DOHH2 (cell line): ENCODE measurements around the gene SMARCB1.

Source experiments
- H3F3A ChIP-seq: fragments of 200-600 bp; sonication (generic), shearing (Covaris generic); 2 replicates; pipeline ENCODE4 v1.6.0; 2016; ENCODE audit warnings: antibody characterized with exemption, mild to moderate bottlenecking; ENCODE audit not compliant: control insufficient read depth, insufficient read depth
- H3K27ac ChIP-seq: fragments of 200-600 bp; sonication (generic); 2 replicates; pipeline ENCODE4 v1.5.1; 2014; ENCODE audit warnings: low read depth, mild to moderate bottlenecking, low read length, moderate library complexity
- H3K27me3 ChIP-seq: fragments of 200-600 bp; sonication (generic); 2 replicates; pipeline ENCODE4 v1.6.1; 2014; ENCODE audit warnings: mild to moderate bottlenecking, low read length, mixed read lengths; ENCODE audit not compliant: control insufficient read depth
- H3K36me3 ChIP-seq: fragments of 200-600 bp; sonication (generic); 2 replicates; pipeline ENCODE4 v1.6.1; 2014; ENCODE audit warnings: mild to moderate bottlenecking, low read length, moderate library complexity, mixed read lengths; ENCODE audit not compliant: control insufficient read depth
- H3K4me1 ChIP-seq: fragments of 200-600 bp; sonication (generic); 2 replicates; pipeline ENCODE4 v1.6.1; 2014; ENCODE audit warnings: mild to moderate bottlenecking, low read length, mixed read lengths; ENCODE audit not compliant: control insufficient read depth
- H3K4me2 ChIP-seq: fragments of 200-600 bp; sonication (generic); 2 replicates; pipeline ENCODE4 v1.6.0; 2014; ENCODE audit warnings: mild to moderate bottlenecking, low read length, moderate library complexity
- H3K4me3 ChIP-seq: fragments of 200-600 bp; sonication (generic); 2 replicates; pipeline ENCODE4 v1.5.1; 2014; ENCODE audit warnings: mild to moderate bottlenecking, low read length, mixed read lengths
- H3K79me2 ChIP-seq: fragments of 200-600 bp; sonication (generic); 2 replicates; pipeline ENCODE4 v1.6.1; 2014; ENCODE audit warnings: mild to moderate bottlenecking, low read length, mixed read lengths; ENCODE audit not compliant: control insufficient read depth
- H3K9me2 ChIP-seq: fragments of 200-600 bp; sonication (generic); replicated peaks from 2 replicates; pipeline ENCODE4 v1.6.1; 2014; ENCODE audit warnings: mild to moderate bottlenecking, low read length, mixed read lengths; ENCODE audit not compliant: control insufficient read depth
- H3K9me3 ChIP-seq: fragments of 200-600 bp; sonication (generic); 2 replicates; pipeline ENCODE4 v1.6.1; 2014; ENCODE audit warnings: antibody characterized with exemption, low read length, mixed read lengths; ENCODE audit not compliant: control insufficient read depth, insufficient read depth
- H4K20me1 ChIP-seq: fragments of 200-600 bp; sonication (generic); 2 replicates; pipeline ENCODE4 v1.6.0; 2014; ENCODE audit warnings: low read depth, mild to moderate bottlenecking, antibody characterized with exemption, low read length, moderate library complexity; ENCODE audit not compliant: control insufficient read depth, insufficient read depth
- EZH2phosphoT487 ChIP-seq: fragments of 200-600 bp; sonication (generic); IDR thresholded peaks from 2 replicates; pipeline ENCODE4 v1.6.1; 2017; ENCODE audit warnings: borderline replicate concordance, mild to moderate bottlenecking, antibody characterized with exemption, low read length, moderate library complexity, mixed read lengths
- TF ChIP-seq, protein P1 (sequence below): fragments of 200-600 bp; sonication (generic); IDR thresholded peaks from one replicate; pipeline ENCODE4 v1.5.1; 2014; ENCODE audit warnings: antibody characterized with exemption, mild to moderate bottlenecking, low read depth, low read length; ENCODE audit not compliant: poor library complexity, severe bottlenecking

The SMARCB1 gene

GRCh38 chr22:23779083-23779482 is 7.7 kb upstream of the SMARCB1 start:
- no peaks in the 10 kb centered on the region for H3K79me2 ChIP-seq
- H4K20me1 ChIP-seq, result no peaks in the 10 kb centered on the region
- no peaks in the 10 kb centered on the region for H3K9me3 ChIP-seq
- H3K27me3 ChIP-seq, result no peaks in the 10 kb centered on the region
- H3K4me2 ChIP-seq, result no peak overlapping the region
- 0 out of 2 replicates have a peak, but pooled peaks cover 4% of the 10 kb centered on the region for H3K4me1 ChIP-seq
- H3K36me3 ChIP-seq, result no peaks in the 10 kb centered on the region
- H3K9me2 ChIP-seq, result no peaks in the 10 kb centered on the region
- no peaks in the 10 kb centered on the region for H3F3A ChIP-seq
- no peak overlapping the region for H3K27ac ChIP-seq
- no peak for TF ChIP-seq EZH2phosphoT487
- TF ChIP-seq, protein P1, sequence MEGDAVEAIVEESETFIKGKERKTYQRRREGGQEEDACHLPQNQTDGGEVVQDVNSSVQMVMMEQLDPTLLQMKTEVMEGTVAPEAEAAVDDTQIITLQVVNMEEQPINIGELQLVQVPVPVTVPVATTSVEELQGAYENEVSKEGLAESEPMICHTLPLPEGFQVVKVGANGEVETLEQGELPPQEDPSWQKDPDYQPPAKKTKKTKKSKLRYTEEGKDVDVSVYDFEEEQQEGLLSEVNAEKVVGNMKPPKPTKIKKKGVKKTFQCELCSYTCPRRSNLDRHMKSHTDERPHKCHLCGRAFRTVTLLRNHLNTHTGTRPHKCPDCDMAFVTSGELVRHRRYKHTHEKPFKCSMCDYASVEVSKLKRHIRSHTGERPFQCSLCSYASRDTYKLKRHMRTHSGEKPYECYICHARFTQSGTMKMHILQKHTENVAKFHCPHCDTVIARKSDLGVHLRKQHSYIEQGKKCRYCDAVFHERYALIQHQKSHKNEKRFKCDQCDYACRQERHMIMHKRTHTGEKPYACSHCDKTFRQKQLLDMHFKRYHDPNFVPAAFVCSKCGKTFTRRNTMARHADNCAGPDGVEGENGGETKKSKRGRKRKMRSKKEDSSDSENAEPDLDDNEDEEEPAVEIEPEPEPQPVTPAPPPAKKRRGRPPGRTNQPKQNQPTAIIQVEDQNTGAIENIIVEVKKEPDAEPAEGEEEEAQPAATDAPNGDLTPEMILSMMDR, result no peak
- no peak overlapping the region for H3K4me3 ChIP-seq

DNA sequence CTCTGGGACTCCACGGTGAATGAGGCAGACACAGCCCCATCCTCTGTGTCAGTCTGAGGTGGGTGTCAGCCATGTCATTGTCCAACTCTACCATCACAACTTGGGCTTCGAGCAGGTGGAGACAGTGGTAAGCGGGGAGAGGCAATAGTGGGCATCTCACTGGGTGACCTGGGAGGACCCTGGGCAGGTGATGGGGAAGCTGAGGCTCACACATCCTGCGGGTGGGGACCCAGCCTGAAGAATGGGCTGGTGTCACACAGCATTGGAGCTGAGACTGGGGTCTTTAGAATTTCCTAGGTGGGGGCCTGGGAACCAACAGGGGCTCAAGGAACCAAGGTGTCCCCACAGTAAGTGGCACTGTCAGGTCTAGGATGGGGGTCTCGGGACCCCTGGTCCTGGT is 7.0 kb upstream of the SMARCB1 start:
- Histone ChIP-seq H3K4me2 (no peak overlapping the region), H3K36me3 (no peaks in the 10 kb centered on the region), H3K27ac (no peak overlapping the region), H3K27me3 (no peaks in the 10 kb centered on the region), H4K20me1 (no peaks in the 10 kb centered on the region), H3K9me2 (no peaks in the 10 kb centered on the region), H3K79me2 (no peaks in the 10 kb centered on the region), H3K4me3 (no peak overlapping the region), H3K4me1 (peaks cover 8% of the 10 kb centered on the region; the same call in 1 of the 2 replicates), H3F3A (no peaks in the 10 kb centered on the region), H3K9me3 (no peaks in the 10 kb centered on the region)
- TF ChIP-seq EZH2phosphoT487, result no peak
- TF ChIP-seq, protein P1, result no peak

DNA sequence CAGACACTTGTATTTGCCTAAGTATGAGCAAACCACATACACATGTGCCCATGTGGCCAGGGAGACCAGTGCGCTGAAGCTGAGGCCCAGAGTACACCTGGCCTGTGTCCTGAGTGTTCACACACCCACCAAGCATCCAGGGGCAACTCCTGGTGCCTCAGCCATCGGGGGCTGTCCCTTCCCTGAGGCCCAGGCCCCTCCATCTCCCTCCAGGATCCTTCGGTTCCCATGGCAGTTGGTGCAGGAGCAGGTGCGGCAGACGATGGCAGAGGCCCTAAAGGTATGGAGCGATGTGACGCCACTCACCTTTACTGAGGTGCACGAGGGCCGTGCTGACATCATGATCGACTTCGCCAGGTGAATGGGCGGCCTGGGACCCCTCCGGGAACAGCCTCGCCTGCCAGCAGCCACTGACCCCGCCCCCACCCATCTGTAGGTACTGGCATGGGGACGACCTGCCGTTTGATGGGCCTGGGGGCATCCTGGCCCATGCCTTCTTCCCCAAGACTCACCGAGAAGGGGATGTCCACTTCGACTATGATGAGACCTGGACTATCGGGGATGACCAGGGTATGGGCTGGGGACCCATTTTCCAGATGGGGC is 6.5 kb upstream of the SMARCB1 start:
- Histone ChIP-seq H3K4me3 (no peak overlapping the region), H3K4me2 (no peak overlapping the region), H3K27me3 (no peaks in the 10 kb centered on the region), H3K36me3 (no peaks in the 10 kb centered on the region), H3K27ac (no peak overlapping the region), H3F3A (no peaks in the 10 kb centered on the region), H3K79me2 (no peaks in the 10 kb centered on the region), H4K20me1 (no peaks in the 10 kb centered on the region), H3K9me3 (no peaks in the 10 kb centered on the region), H3K4me1 (peaks cover 8% of the 10 kb centered on the region; the same call in 1 of the 2 replicates), H3K9me2 (no peaks in the 10 kb centered on the region)
- TF ChIP-seq, protein P1, result no peak
- TF ChIP-seq EZH2phosphoT487, result no peak
